CD4-positive, alpha-beta T cell treated with Interleukin-4 for 1 hour (primary cell): ENCODE results near the gene PASD1.
"Not testable (repeated sequence)": the region's sequence is repeated elsewhere in the genome, so short reads cannot be mapped to it uniquely, and the experiment has no call there.

Source experiments
- DNase-seq, 2 donors: peaks; one replicate each; pipeline ENCODE4 v3.0.0-alpha.2; 2020 to 2022

The PASD1 gene

DNA sequence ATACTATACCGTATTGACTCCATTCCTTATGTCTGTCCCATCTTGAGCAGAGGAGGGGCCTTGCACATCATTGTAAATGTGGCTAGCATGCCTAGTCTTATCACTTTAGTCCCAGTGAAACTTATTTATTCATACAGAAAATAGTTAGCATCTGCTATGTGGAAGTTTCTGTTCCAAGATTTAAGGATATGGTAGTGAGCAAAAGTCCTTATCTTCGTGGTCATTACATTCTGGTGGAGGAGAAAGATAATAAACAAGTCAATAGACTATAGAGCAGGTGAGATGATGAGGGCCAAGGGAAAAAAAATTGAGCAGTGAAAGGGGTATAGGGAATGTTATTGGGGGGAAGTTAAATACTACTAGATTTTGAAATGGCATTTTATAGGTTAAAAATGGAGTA is 68.3 kb downstream of the PASD1 start:
- no peak for DNase-seq

DNA sequence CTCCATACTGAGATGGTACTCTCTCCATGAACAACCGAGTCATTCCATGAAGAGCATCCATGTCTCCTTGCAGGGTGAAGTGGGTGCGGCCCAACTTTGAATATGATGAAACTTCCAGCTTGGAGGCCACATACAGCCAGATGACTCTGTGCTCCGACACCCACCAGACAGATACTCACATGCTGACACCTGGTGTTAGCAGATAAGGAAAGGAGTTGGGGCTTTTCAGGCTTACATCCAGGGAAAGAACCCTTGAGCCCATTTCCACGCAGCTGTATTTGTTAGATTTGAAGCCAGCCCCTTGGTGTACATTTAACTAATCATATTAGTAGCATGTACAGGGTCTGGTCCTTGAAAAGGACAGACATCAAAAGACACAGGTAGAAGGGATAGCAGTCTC is 69.7 kb downstream of the PASD1 start:
- no peak for DNase-seq

DNA sequence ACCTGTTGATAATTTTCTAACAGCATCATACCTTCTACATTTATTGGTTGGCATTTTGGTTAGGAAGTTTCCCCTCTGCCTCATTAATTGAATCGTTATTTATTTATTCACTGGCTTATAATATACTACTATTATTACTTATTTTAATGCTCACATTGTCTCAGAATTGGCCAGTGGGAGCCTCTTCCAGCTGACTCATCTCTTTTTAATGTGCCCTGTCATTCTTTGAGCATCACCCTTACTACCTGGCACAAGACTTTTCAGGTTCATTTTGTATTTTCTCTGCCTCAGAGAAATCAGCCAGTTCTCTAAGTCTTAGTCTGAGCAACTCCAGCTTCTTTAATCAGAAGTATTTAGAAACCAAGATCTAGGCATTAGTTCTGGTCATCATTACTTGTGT is 71.5 kb downstream of the PASD1 start:
- no peak for DNase-seq

DNA sequence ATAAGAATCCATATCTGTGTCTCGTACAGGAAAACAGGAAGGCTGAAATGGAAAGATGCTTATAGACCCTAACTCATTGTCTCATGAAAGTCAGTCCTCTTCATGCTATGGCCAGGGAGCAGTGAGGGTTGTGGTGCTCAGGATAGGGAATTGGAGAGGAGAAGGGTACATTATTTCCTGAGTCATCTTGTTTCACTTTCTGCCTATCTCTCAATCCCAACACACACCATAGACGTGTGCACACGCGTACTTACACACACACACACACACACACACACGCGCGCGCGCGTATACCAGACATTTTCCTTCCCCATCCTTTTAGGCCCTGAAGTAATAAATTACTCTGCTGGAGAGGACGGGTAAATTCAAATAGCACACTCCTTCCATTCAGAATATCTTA is 78.1 kb downstream of the PASD1 start:
- DNase-seq: no peak

DNA sequence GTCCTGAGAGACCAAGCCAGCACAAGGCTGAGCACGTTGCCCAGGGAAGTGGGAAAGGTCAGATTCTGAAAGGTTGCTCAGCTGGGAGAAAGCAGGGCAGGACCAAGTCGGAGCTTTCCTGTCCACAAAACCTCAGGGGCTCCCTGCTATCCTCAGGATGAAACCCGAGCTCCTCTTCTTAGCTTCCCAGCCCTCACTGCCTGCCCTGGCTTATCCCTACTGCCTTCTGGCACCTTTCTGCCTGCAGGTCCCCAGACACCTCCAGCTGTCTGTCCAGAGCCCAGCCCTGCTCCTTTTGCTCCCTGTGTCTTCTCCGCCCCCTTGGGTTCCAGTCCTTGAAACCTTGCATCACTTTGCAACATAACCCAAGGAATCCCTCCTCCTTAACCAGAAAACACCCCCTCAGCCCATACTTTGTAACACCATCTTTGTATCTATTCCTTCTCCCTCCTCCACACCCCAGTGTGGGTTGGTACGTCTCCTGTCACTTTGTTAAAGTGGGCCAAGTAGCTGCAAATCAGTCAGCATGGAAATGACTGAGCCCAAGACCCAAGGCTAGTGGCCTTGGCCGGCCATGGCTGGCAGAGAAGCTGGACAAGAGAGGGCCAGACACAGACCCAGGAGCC is 111.8 kb downstream of the PASD1 start:
- no peak for DNase-seq

DNA sequence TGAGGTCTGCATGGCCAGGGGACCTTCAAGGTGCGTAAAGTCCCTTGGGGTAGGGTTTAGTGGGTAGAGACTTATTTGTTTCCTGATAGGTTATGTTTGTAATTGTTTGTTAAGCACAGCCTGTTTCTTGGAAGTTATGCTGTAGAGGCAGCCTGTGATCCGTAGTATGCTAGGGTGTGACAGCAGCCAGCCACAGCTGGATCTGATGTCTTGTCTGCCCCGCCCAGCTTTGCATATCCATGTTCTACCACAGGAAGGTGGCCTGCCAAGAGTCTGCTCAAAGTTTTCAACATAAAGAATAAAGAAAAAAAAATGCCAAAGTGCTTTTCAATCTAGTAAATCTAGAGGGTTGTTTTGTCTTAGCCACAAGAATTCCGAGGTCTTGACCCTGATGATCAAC is 112.7 kb downstream of the PASD1 start:
- no peak for DNase-seq

DNA sequence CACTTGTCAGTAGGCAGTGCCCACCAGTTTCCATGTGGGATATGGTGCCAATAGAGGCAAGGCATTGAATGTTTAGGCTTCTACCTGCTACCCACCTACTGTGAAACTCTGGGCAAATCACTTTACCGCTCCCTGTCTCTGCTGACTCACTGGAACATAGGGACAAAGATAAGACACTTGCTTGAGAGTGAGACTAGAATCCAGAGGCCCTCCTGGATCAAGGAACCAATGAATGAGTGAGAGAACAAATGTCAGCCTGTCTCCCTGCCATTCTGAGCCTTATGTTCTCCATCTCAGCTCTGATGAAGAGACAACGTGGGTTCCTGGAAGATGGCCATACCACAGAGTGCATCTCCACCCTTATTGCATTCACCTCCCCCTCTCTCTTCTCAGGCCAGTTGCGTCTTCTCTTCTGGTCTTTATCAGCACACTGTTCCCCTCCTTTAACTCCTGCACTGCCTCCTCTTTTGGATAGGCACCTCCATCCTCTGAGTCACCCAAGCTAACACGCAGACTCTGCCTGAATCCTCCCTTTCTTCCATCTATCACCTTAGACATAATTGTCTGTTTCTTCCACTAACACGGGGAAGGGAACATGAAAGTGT is 116.4 kb downstream of the PASD1 start:
- no peak for DNase-seq

DNA sequence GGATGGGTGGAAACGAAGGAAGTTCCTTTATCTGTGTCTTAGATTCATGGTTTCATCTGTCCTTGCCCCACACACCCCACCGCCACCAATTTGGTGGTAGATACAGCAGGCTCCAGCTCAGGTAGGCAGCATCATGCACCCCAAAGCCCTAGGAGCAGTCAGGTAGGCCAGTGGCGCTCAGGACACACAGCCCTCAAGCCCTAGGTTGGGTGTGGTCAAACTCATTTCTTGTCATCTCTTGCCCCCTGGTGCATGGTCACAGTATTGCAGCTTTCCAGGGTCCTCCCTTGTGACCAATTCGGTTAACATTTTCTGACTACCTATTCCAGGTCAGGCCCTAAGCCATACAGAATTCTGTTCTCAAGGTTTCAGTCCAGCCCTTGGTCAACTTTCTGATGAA is 117.3 kb downstream of the PASD1 start:
- DNase-seq: peak; percentile 27 to 36

DNA sequence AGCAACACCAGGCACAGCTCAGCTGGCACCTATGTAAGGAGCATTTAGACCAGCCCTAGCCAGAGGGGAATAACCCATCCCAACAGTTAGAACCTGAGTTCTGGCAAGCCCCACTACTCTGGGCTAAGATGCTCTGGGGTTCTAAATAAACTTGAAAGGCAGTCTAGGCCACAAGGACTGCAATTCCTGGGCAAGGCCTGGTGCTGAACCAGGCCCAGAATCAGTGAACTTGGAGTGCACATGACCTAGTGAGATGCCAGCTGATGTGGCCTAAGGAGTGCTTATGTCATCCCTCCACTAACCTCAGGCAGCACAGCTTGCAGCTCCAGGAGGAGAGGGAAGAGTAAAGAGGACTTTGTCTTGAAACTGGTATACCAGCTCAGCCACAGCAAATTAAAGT is 124.2 kb downstream of the PASD1 start:
- DNase-seq: no peak

DNA sequence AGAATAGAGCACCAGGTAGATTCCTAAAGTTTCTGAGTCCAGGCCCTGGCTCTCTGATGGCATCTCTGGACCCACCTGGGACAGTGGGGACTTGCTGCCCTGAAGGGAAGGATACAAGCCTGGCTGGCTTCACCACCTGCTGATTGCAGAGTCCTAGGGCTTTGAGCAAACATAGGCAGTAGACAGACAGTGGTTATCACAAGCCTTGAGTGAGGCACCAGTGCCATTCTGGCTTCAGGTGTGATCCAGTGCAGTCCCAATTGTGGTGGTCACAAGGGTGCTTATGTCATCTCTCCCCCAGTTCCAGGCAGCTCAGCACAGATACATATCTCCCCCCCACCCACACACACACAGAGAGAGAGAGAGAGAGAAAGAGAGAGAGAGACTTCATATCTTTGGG is 125.2 kb downstream of the PASD1 start:
- DNase-seq: no peak

DNA sequence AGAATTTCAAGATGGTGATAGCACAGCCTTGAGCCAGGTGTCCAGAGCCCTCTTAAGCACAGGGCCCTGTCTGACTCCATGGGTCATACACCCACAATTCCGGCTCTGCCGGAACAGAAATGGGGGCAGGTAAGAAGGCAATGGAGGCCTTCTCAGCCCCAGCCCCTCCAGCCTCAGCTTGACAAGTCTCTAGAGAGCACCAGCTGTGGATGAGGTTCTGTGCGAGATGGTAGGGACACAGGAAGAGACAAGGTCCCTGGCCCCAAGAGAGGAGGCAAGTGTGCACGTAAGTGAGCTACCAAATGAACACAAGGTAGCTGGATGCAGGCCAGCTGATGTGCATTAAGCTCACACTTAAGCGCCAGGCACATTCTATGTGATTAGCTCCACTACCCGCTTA is 129.3 kb downstream of the PASD1 start:
- no peak for DNase-seq

DNA sequence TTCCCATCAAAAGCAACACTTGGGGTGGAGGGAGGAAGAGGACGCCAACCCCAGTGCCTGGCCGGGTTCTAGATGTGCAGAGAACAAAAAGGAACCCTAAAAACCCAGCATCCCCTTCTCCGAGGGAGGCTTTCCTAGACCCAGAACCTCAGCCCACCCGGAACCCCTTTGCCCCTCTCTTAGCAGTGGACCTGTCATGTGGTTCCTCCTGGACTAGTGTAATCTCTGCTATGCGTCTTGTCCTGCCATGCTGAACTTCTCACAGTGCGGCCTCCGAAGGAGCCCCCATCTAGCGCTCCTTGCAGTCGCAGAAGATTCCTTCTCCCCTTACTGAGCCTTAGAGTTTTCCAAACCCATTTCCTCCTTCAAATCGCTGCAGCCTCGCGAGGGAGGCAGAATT is 130.6 kb downstream of the PASD1 start:
- DNase-seq: no peak

DNA sequence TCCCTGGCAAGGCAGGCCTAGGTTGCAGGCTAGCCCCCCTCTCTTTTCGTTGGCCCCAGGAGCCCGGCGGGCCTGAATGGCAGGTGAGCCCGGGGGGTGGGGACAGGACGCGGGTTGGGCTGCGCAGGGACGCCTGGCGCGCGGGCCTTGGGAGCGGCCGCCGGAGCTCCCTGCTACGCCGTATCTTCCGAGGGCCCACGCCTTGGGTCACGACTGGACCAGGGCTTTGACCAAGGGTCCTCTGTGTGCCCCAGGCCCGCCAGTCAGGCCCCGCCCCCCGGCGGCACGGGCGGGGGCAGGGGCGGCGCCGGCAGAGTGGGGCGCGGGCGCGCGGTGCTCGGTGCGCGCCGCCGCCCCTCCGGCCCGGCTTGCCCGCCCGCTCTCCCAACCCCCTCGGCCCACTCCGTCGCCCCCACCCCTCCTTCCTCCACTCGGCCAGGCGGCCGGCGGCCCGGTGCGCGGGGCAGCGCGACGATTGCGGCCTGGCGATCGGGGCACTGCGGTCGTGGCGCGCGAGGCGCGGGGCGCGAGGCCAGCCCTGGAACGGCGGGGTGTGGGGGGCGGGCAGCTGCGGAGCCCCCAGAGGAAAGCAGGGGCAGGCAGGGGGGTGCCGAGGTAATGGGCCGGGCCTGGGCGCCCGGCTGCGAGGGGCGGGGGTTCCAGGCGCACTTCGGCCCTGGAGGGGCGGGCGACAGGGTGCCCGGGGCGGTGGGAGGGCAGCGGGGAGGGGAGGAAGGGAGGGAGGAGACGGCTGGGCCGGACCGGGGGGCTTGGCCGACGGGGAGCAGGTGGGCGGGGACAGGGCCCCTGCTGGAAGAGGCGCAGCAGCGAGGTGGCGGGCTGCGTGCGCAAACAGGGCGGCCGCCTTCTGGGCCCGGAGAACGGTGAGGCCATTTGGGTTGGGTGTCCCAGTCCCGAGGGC is 131.4 kb downstream of the PASD1 start, which contains the start of gene PRRG3:
Gene PRRG3, plus strand, starts transcription at position 798 of the 922 bp plus-strand sequence. CDS start 3,357 bp downstream, outside the sequence.
- DNase-seq: no peak

DNA sequence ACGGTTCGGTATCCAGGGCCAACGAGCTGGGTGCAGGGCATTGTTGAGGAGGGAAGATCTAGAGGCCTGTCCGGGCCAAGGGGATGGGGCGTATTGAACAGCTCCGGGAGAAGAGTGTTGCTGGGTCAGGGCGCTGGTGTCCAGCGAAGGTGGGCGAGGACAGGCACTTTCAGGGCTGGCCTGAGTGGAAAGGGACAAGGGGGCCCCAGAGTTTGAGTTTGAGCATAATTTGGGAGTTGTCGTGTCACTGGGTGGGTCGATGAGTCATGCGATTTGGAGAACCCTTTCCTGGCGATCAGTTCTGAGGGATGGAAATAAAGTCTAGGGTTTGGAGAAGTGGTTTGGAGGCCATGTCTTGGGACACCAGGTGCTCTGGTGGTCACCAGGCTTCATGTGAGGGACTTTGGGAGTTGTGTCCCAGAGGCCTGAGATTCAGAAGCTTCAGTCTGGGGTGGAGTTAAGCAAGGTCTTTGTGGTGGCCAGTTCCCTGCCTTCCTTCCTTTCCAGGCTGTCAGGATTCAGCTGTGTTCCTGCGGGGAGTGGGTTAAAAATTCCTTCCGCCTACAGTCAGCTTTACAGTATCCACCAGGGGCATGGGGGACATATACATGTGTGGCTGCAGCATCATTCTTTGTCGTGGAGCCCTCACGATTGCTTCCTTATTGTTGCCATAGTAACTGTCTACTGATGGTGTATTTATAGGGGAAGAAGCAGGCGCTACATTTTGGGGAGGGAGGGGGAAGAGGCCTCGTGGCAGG is 132.3 kb downstream of the PASD1 start:
- no peak for DNase-seq

DNA sequence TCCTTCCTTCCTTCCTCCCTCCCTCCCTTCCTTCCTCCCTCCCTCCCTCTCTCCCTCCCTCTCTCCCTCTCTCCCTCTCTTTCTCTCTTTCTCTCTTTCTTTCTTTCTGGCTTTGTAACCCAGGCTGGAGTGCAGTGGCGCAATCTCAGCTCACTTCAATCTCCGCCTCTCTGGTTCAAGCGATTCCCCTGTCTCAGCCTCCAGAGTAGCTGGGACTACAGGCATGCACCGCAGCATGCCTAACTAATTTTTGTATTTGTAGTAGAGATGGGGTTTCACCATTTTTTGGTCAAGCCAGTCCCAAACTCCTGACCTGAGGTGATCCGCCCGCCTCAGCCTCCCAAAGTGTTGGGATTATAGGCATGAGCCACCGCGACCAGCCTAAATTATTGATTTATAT is 133.6 kb downstream of the PASD1 start:
- not testable (repeated sequence) for DNase-seq

DNA sequence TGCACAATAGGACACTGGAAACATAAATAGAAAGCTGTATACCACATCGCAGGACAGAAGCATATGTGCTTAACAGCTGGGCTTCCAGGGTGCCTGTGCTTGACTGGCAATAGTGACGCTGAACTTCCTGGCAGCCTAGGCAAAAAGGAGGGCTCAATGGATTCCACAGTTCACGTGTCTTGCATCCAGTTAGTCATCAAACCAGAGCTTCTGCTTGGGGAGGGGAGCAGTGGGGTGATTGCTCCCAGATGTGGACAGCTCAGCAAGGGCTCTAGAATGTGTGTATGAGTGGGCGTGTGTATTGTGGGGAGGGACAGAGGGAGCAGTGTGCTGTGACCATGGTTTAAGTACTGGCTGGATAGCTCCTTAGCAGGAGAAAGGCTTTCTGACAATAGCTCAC is 134.0 kb downstream of the PASD1 start:
- DNase-seq: no peak

DNA sequence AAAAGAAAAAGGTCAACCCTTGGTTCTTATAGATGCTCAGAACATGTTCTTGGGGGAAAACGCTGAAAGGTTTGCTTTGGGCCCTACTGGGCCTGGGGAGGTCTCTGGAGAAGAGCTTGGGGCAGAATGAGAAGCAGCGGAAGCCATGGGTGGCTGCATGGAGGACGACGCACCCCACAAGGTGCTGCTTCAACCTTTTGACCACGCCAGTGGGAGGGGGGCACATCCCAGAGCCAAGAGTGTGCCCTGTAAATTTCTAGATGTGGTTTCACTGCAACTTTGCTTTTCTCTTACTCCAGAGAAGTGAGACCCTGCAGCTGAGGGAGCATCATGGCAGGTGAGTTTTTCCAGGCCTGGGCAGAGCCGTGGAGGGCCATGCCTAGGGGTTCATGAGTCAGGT is 135.0 kb downstream of the PASD1 start:
- DNase-seq: no peak

DNA sequence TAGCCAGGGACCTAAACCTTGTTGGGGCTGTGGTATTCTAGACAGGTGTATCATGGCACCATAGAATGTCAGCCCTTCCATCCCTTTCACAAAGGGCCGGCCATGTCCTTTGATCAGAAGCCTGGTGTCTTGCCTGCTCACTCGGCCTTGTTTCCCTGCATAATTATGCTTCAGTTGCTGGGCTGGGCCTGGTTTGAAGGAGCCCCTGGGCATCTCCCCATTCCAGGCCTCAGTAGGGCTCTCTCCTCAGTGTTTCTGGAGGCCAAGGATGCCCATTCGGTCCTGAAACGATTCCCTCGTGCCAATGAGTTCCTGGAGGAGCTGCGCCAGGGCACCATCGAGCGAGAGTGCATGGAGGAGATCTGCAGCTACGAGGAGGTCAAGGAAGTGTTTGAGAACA is 136.3 kb downstream of the PASD1 start:
- DNase-seq: no peak

DNA sequence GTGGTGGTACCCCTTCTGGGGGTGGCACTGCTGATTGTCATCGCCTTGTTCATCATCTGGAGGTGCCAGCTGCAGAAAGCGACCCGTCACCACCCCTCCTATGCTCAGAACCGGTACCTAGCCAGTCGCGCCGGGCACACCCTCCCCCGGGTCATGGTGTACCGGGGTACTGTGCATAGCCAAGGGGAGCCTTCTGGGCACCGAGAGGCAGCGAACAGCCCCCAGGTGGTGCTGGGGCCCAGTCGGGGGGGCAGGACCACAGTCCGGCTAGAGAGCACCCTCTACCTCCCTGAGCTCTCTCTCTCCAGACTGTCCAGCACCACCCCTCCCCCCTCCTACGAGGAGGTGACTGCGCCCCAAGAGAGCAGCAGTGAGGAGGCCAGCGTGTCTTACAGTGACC is 137.1 kb downstream of the PASD1 start:
- no peak for DNase-seq

DNA sequence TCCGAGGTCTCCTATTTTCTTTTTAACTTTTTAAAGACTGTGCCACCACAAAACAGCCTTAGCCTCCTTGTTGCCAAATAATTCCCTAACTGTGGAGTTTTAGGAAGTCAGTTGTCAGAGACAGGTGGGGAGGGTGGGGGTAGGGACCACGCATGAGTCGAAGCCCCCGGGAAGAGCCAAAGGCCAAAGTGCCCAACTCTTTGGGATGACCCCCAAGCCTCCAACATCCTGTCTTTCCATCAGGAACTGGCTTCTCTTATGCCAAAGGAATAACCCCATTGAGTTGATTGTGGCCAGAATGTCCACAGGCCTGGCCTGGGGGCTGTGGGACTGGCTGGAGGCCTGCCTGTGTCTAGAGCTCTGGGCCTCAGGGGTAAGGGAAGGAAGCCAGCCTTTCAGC is 137.6 kb downstream of the PASD1 start:
- no peak for DNase-seq

DNA sequence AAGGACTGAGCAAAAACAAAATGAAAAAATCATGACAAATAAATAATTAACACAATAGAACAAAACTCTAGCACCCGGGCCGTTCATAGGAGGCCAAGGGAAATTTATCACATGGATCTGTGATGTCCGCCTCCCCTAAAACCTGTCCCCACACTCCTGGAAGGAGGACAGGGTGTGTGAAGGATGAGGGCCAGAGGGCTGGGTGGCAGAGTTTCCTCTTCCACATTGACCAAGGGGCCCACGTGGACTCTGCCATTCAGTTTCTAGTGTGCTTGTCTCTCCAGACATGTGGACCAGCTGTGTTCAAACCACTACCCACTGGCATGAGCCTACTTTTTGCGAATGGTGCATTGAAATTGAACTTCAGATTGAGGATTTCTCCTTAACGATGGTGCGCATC is 138.1 kb downstream of the PASD1 start:
- DNase-seq: no peak

DNA sequence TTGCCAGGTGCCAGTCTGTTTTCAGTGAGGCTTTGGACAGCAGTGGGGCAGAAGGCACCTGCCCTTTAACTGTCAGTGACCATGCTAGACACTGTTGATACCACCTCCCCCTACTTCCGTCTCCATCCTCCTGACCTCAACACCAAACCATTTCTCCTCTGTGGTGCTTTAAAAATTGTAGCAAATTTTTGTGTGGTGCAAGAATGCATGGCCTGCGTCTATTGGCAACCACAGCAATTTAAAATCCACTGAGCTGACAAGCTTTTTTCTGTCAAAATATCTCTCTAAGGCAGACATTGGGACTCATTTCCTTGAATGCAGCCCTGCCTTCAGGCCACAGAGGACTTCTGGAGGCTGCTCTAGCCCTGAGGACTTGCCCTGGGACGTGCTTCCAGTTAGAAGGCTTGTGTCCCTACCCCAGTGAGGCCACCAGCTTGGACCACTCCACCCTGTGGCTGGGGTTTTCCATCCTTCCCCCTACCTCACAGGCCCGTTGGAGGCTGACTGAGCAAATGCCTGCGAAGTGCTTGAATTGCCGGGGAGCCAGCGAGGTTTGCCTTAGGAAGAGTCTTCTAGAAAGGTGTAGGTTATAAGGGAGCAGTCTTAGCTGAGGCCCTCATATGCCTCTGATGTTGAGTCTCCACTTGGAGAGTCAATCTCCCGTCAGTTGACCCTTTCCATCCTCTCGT is 138.7 kb downstream of the PASD1 start:
- DNase-seq: no peak
